Endodermal cell (in vitro differentiated cells): ENCODE data around the gene KDM7A. TPM values are rescaled to one million over a fixed set of nuclear protein-coding genes. Genes with fewer than 3 reads are reported as not detected.
"Not testable (repeated sequence)": the region's sequence is repeated elsewhere in the genome, so short reads cannot be mapped to it uniquely, and the experiment has no call there.

ENCODE experiments used
- DNase-seq: peaks from one replicate; pipeline ENCODE4 v3.0.0-alpha.2; 2017
- H3K27ac ChIP-seq: 2 replicates; pipeline ENCODE4 v1.5.1; 2013; ENCODE audit warnings: mild to moderate bottlenecking, low read depth, low read length, moderate library complexity
- H3K27me3 ChIP-seq: 2 replicates; pipeline ENCODE4 v1.6.1; 2013; ENCODE audit warnings: mild to moderate bottlenecking, low read length, moderate library complexity; ENCODE audit not compliant: insufficient read depth, control insufficient read depth, poor library complexity, severe bottlenecking
- H3K36me3 ChIP-seq: 2 replicates; pipeline ENCODE4 v1.7.0; 2013; ENCODE audit warnings: mild to moderate bottlenecking, low read length, moderate library complexity; ENCODE audit not compliant: control insufficient read depth, insufficient read depth
- H3K4me1 ChIP-seq: one replicate; pipeline ENCODE4 v1.7.0; 2013; ENCODE audit warnings: low read length; ENCODE audit not compliant: control insufficient read depth, insufficient read depth
- H3K4me3 ChIP-seq: 2 replicates; pipeline ENCODE4 v1.5.1; 2013; ENCODE audit warnings: mild to moderate bottlenecking, low read length, moderate library complexity
- H3K9ac ChIP-seq: 2 replicates; pipeline ENCODE4 v1.6.1; 2013; ENCODE audit warnings: mild to moderate bottlenecking, low read length, moderate library complexity; ENCODE audit not compliant: poor library complexity, severe bottlenecking; ENCODE audit errors: extremely low read depth
- H3K9me3 ChIP-seq: 2 replicates; pipeline ENCODE4 v1.6.1; 2013; ENCODE audit warnings: mild to moderate bottlenecking, low read length, moderate library complexity; ENCODE audit not compliant: control insufficient read depth
- H3K27ac Mint-ChIP-seq: 2 replicates; pipeline ENCODE4 v1.8.0; 2020; ENCODE audit warnings: mixed read lengths
- H3K27me3 Mint-ChIP-seq: 2 replicates; pipeline ENCODE4 v1.8.0; 2021; ENCODE audit warnings: mild to moderate bottlenecking, mixed read lengths; ENCODE audit not compliant: insufficient read depth
- H3K36me3 Mint-ChIP-seq: 2 replicates; pipeline ENCODE4 v1.8.0; 2020; ENCODE audit warnings: low read depth, mixed read lengths
- H3K4me1 Mint-ChIP-seq: 2 replicates; pipeline ENCODE4 v1.8.0; 2020; ENCODE audit warnings: mixed read lengths
- H3K4me3 Mint-ChIP-seq: 2 replicates; pipeline ENCODE4 v1.8.0; 2020; ENCODE audit warnings: mild to moderate bottlenecking, moderate library complexity, mixed read lengths
- H3K9me3 Mint-ChIP-seq: 2 replicates; pipeline ENCODE4 v1.8.0; 2020; ENCODE audit warnings: mild to moderate bottlenecking, mixed read lengths
- CTCF ChIP-seq: fragments of 200-600 bp; sonication (generic); conservative IDR thresholded peaks from 2 replicates; pipeline ENCODE4 v1.5.0; 2021; ENCODE audit warnings: antibody characterized with exemption, mild to moderate bottlenecking
- WGBS, 2 experiments: methylation state at CpG; one replicate each; pipeline versions ENCODE4 v1.1.5 to v1.1.7; 2013; ENCODE audit warnings: missing lambda C conversion rate in 2 of 2, mixed read lengths in 1 of 2; ENCODE audit not compliant: insufficient coverage in 1 of 2, insufficient read length in 1 of 2; 5-methylcytosine and 5-hydroxymethylcytosine counted together
- total RNA-seq, 2 donors: library from RNA; stranded (reverse); fragmentation: NEBNext Ultra II Directional in 1 of 2; extraction: Animal tissue kit (Norgen Biotek cat#: 25700) in 1 of 2; gene quantifications; 2 replicates in 1 of 2; 3 replicates in 1 of 2; pipeline ENCODE4 v1.2.1, GENCODE V29; 2021

KDM7A gene
- total RNA-seq, 2 donors from 2014 or later, result 22.9 to 24.5 TPM

- Histone ChIP-seq H3K27me3 (no peaks in the 10 kb centered on the region), H3K27ac (no peak overlapping the region), H3K9ac (no peak overlapping the region), H3K9me3 (no peaks in the 10 kb centered on the region), H3K36me3 (peaks cover 51% of the 10 kb centered on the region), H3K4me3 (no peak overlapping the region), H3K4me1 (no peaks in the 10 kb centered on the region)
- WGBS, 2 experiments, result 94 to 98% methylated on average over 4 of the region's 6 CpGs
- DNase-seq, result no peak
- Mint-ChIP-seq H3K4me3 (no peak overlapping the region), H3K4me1 (no peaks in the 10 kb centered on the region), H3K27ac (no peak overlapping the region), H3K9me3 (no peaks in the 10 kb centered on the region), H3K36me3 (peaks cover 54% of the 10 kb centered on the region), H3K27me3 (no peaks in the 10 kb centered on the region)
- no peak for TF ChIP-seq CTCF
Measured at GRCh38 chr7:140126435-140127034, 50.2 kb downstream of the KDM7A start.

GRCh38 chr7:140122965-140123364, 53.8 kb downstream of the KDM7A start:
- H3K36me3 Mint-ChIP-seq, result peaks cover 58% of the 10 kb centered on the region
- no peak for TF ChIP-seq CTCF
- WGBS, 2 experiments, result 95 to 100% methylated on average over 1 to 3 of the region's 3 CpGs

GRCh38 chr7:140121326-140121725, 55.5 kb downstream of the KDM7A start:
- Histone ChIP-seq H3K36me3 (peaks cover 49% of the 10 kb centered on the region), H3K4me3 (no peak overlapping the region), H3K27me3 (no peaks in the 10 kb centered on the region), H3K4me1 (no peaks in the 10 kb centered on the region), H3K9me3 (peaks cover under 1% of the 10 kb centered on the region), H3K27ac (no peak overlapping the region), H3K9ac (no peak overlapping the region)
- Mint-ChIP-seq H3K4me1 (no peaks in the 10 kb centered on the region), H3K36me3 (peaks cover 62% of the 10 kb centered on the region), H3K27me3 (no peaks in the 10 kb centered on the region), H3K27ac (no peak overlapping the region), H3K9me3 (no peaks in the 10 kb centered on the region), H3K4me3 (no peak overlapping the region)
- no peak for TF ChIP-seq CTCF
- no peak for DNase-seq
- WGBS, 2 experiments, result 84 to 93% methylated on average over 3 to 4 of the region's 4 CpGs

More at GRCh38 chr7:140122965-140123364, 53.8 kb downstream of the KDM7A start:
- Mint-ChIP-seq H3K27ac (no peak overlapping the region), H3K4me3 (no peak overlapping the region), H3K27me3 (no peaks in the 10 kb centered on the region), H3K4me1 (no peaks in the 10 kb centered on the region), H3K9me3 (no peaks in the 10 kb centered on the region)
- H3K27ac ChIP-seq, result no peak overlapping the region
- no peak for DNase-seq
- H3K4me3 ChIP-seq, result no peak overlapping the region
- no peaks in the 10 kb centered on the region for H3K4me1 ChIP-seq
- no peaks in the 10 kb centered on the region for H3K27me3 ChIP-seq
- H3K9me3 ChIP-seq, result no peaks in the 10 kb centered on the region
- peaks cover 45% of the 10 kb centered on the region for H3K36me3 ChIP-seq
- no peak overlapping the region for H3K9ac ChIP-seq

GRCh38 chr7:140114817-140115216, 62.0 kb downstream of the KDM7A start:
- not testable (repeated sequence) for H3K4me3 Mint-ChIP-seq, H3K27ac ChIP-seq, H3K4me1 ChIP-seq, H3K4me1 Mint-ChIP-seq, H3K4me3 ChIP-seq, H3K9ac ChIP-seq, H3K27me3 ChIP-seq, H3K27me3 Mint-ChIP-seq, DNase-seq, H3K27ac Mint-ChIP-seq
- peaks cover 46% of the 10 kb centered on the region for H3K9me3 ChIP-seq
- peaks cover 85% of the 10 kb centered on the region for H3K36me3 Mint-ChIP-seq
- H3K9me3 Mint-ChIP-seq, result peaks cover 41% of the 10 kb centered on the region
- H3K36me3 ChIP-seq, result peaks cover 76% of the 10 kb centered on the region
- WGBS, 2 experiments, result 96 to 97% methylated on average over 12 to 31 of the region's 31 CpGs

GRCh38 chr7:140108777-140109176, 68.0 kb downstream of the KDM7A start:
- H3K4me3 ChIP-seq, H3K9ac ChIP-seq, H3K27ac Mint-ChIP-seq, H3K4me1 ChIP-seq, DNase-seq, H3K27ac ChIP-seq, H3K4me1 Mint-ChIP-seq, H3K27me3 ChIP-seq, H3K27me3 Mint-ChIP-seq, H3K4me3 Mint-ChIP-seq: not testable (repeated sequence)
- Histone ChIP-seq H3K9me3 (peaks cover 46% of the 10 kb centered on the region), H3K36me3 (peaks cover 57% of the 10 kb centered on the region)
- H3K9me3 Mint-ChIP-seq, result peaks cover 53% of the 10 kb centered on the region
- WGBS, 2 experiments, result 94 to 100% methylated on average over 2 to 7 of the region's 8 CpGs
- H3K36me3 Mint-ChIP-seq, result peaks cover 96% of the 10 kb centered on the region
